CMK (cell line): ENCODE results near the gene CHST10.
A peak's percentile ranks its signal among the peaks of the same experiment; 100 is the strongest.
"Not testable (repeated sequence)": the region's sequence is repeated elsewhere in the genome, so short reads cannot be mapped to it uniquely, and the experiment has no call there.

Experiments used
- DNase-seq: peaks from one replicate; pipeline ENCODE4 v3.0.0-alpha.2; 2010; ENCODE audit warnings: low read depth

Gene CHST10

GRCh38 chr2:100392715-100393114 lies 24.8 kb downstream of the CHST10 start:
- no peak for DNase-seq

DNA sequence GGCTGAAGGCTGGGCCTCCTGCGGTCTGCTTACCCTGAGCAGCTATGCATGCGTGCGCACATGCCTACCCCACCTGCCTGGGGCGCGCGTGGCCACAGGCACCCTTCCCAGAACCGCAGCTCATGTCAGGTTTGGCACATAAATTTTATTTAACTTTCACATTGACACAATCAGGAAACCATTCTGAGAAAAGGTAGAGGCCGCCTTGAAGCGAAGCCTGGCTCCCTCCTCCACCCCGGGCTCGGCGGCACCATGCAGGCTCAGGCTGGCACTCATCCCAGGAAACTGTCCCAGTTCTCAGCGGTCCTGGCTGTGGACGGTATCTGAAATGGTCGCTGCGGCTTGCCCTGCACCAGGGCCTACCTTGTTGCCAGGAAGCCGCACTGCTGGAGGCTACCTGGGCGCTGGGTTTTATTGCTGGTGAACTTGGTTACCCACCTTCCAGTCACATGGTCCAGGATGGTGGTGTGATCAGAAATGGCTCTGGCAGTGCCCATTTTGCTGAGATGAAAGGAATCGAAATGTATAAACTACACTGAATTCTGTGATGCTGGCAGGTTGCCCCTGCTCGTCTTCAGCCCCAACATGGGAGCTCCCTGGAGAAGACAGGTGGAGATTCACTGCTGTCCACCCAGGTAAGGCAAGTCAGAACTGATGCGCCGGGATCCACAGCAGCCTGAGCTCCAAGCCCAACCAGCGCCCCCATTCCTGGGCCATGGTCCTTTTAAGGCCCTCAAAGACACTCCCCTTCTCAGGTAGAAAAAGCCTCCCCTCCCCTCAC lies 25.5 kb downstream of the CHST10 start:
- no peak for DNase-seq

DNA sequence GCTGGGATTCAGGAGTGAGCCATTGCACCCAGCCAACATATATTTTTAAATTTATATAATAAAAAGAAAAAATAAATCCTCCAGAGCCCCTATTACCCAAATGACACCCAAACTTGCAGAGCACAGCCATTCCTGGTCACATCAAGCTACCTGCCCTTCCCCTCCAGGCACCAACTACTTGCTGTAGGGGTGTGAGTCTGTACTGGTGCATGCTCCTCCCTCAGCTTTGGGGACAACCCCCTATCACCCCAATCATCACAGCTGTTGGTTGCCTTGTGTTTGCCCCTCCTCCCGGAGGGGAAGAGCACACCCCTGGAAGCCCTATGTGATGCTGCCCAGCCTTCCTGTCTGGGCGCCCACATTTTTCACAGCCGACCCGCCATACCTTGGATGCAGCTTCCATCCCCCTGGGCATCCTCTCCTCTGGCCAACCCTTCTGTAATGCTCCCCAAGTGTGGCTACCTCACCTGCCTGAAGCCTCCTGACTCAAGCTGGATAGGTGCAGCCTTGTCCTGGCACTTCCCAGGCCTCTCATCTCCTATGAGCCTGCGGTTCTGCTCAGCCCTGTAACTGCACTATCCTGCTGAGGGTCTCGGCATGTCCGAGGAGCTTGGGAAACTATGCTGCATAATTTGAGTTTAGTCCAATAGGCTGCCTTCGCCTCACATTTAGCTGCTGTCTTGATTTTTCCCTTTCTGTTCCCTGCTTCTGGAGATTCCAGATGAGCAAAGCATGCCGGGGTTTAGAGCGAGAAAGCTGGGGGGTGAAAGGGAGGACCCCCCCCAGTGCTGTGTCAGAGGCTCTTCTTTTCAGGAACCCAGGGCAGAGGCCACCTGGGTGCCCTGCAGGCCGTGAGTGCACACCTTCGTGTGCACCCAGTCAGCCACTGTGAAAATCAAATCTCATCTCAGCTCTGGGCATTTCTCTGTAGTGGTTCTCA lies 27.2 kb downstream of the CHST10 start:
- no peak for DNase-seq

DNA sequence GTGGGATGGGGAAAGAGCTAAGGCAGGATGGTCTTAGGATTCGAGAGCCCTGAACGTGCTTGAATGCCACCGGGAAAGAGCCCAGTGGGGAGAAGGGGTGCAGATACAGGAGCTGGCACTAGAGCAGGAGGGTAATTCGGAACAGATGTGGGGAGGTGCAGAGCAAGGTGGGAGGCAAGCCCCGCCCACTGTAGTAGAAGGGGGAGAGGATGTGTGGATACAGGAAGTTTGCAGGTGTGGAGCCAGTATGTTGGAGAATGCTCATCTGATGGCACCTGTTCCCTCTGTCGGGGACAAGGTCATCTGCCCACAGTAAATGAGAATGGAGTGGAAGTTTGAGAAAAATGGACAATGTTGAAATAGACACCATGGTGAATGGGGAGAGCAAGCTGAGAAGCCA lies 28.8 kb downstream of the CHST10 start:
- no peak for DNase-seq

DNA sequence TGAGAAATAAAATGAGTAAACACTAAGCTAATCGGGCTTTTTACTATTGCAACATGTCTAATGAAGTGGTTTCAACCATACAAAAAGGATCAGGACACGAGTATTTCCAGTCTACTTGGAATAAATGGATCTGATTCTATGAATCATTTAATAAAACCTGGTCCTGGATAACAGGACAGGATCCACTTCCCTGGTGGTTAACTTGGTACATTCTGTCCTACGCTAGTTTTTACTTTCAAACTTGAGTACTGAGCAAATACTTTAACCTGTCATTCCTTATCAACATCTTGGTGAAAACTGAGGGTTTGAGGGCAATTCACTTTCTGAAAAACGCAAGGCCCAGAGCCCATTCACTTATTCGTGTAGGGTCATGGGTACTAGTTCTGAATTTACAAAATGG lies 33.5 kb downstream of the CHST10 start:
- no peak for DNase-seq

GRCh38 chr2:100383306-100383705 lies 34.2 kb downstream of the CHST10 start:
- DNase-seq, result no peak

- peak; percentile 39 for DNase-seq
Measured at GRCh38 chr2:100381240-100381639, 36.2 kb downstream of the CHST10 start.

DNA sequence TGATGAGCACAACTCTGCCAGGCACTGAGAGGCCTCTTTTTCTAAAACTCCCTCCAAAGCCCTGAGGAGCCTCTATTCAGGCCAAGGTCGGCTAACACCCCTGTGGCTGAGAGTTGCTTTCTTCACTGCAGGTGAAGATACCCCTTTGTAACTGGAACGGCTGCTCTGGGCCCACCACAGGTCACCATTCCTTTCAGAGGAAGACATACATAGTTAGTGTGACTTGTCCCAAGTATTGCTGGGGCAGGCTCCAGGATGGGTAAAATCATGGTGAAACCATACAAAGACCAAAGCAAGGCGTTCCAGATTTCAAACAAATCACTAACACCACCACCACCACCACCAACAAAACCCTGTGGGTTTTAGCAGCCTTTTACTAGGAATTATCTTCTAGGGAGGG lies 36.8 kb downstream of the CHST10 start:
- no peak for DNase-seq

DNA sequence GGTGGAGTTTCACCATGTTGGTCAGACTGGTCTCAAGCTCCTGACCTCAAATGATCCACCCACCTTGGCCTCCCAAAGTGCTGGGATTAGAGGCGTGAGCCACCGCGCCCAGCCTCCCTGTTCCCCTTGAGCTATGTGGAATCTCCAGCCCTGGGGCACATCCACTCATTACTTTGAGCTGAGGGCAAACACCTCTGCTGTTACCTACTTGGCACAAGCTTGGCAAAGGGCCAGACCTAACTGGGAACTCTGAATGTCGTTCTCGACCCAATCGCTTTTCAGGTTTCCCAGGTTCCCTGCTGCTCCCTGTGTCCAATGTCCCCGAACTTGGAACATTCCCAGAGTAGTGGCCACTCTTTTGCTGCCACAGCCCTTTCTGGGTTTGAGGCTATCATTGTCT lies 40.6 kb downstream of the CHST10 start:
- no peak for DNase-seq

DNA sequence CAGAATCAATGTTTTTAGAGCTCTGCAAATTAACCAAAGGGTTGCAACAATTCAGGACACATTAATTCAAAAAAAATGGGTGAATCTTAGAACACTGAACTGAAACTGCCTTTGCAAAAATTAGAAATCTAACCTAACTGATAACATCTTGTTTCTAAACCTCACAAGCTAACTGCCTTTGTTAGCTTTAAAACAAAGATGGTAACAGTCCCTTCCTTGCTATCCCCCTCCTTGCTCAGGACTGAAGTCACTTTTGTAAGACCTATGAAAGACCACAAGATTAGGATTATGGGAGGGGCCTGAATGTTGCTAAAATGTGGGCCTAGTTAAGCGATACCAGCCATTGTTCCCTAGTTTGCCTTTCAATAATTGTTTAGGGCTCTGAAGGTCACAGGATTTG lies 50.3 kb downstream of the CHST10 start:
- DNase-seq, result no peak

DNA sequence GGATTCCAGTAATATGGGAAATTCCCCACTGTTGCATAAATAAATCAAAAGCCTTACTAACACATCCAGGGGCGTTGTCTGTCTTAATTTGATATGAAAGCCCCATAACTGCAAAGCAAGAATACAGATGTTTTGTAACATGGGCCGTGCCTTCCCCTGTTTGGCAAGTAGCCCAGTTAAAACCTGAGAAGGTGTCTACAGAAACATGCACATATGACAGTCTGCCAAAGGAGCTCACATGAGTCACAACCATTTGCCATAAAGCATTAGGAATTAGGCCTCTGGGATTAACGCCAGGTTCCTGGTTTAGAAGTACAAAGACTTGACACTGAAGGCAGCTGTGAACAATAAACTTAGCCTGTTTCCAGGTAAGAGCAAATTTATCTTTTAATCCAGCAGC lies 52.0 kb downstream of the CHST10 start:
- no peak for DNase-seq

- DNase-seq, result not testable (repeated sequence)
Measured at GRCh38 chr2:100362269-100362668, 55.2 kb downstream of the CHST10 start.

GRCh38 chr2:100359576-100359975 lies 57.9 kb downstream of the CHST10 start:
- no peak for DNase-seq

DNA sequence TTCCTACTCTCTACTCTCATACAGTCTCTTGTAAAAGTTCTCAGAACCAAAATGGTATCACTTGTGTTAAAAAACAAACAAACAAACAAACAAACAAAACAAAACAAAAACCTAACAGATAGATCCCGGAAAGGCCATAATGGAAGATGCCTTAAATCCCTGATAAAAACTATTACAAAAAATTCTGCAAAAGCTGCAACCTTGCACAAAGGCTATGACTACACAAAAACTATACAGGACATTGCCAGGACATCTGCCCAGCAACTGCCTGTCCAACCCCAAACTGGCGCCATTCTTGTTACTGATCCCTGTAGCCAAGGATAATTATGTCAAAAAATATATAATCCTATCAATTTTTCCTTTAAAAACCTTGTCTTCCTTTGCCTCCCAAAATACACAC lies 58.9 kb downstream of the CHST10 start:
- no peak for DNase-seq

DNA sequence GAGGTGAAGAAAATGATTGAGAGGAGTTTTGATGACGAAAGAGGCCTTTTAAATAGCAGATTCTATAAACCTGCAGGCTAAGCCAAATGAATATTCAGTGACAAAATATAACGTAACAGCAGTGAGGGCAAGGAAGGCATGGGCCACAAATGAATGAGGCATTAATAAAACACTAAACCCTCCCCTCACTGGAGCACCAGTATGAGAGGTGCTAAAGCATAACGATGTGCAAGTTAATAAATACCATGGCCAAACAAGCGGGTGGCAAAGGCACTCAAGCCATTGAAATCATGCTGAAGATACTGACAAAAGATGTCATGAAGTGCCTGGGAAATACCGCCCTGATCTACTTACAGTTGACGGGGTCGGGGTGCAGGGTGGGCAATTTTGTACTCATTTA lies 64.9 kb downstream of the CHST10 start:
- no peak for DNase-seq

- no peak for DNase-seq
Measured at GRCh38 chr2:100350661-100351185, 66.7 kb downstream of the CHST10 start.

- not testable (repeated sequence) for DNase-seq
Measured at GRCh38 chr2:100345144-100345543, 72.3 kb downstream of the CHST10 start.

- no peak for DNase-seq
Measured at GRCh38 chr2:100344433-100344832, 73.0 kb downstream of the CHST10 start.

- not testable (repeated sequence) for DNase-seq
Measured at GRCh38 chr2:100342466-100342865, 75.0 kb downstream of the CHST10 start.
